Fibroblast of the conjunctiva (primary cell): ENCODE data around the gene AKAP17A.
"Not testable (repeated sequence)": the region's sequence is repeated elsewhere in the genome, so short reads cannot be mapped to it uniquely, and the experiment has no call there.

Source experiments
- DNase-seq: peaks from one replicate; pipeline ENCODE4 v3.0.0-alpha.2; 2010; ENCODE audit warnings: low read depth

The AKAP17A gene

DNA sequence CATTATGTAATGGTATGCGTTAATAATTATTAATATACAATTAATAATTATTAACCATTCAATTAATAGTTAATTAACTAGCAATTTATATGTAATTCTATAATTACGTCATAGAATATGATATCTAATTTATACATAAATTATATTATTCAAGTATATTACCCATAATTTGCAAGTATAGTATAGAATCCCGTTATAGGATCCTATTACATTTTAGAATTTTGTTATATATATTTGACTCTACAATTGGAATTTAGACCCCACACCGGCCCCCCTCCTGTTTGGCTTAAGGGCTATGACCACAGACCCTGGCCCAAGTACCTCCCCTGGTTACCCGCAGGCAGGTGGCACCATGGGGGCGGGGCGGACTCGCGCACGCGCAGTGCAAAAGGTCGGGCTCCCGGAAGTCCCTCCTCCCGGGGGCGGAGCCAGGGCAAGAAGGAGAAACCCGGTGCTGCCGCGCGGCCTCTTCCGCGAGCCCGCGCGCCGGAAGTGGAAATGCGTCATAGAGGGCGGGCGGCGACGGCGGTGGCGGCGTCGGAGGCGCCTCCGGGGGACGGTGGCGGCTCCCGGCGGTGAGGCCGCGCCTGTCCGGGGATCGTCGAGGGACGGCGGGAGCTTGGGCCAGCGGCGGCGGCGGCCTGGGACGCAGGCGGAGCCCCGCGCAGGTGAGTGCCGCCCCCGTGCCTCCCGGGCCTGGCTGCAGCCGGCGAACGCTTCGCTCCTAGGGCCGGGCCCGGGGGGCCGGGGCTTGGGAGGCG lies at the start of gene AKAP17A:
Gene AKAP17A, plus strand, starts transcription at position 503 of the 761 bp plus-strand sequence. CDS start 1,859 bp downstream, outside the sequence.
- peak; percentile 84 for DNase-seq

DNA sequence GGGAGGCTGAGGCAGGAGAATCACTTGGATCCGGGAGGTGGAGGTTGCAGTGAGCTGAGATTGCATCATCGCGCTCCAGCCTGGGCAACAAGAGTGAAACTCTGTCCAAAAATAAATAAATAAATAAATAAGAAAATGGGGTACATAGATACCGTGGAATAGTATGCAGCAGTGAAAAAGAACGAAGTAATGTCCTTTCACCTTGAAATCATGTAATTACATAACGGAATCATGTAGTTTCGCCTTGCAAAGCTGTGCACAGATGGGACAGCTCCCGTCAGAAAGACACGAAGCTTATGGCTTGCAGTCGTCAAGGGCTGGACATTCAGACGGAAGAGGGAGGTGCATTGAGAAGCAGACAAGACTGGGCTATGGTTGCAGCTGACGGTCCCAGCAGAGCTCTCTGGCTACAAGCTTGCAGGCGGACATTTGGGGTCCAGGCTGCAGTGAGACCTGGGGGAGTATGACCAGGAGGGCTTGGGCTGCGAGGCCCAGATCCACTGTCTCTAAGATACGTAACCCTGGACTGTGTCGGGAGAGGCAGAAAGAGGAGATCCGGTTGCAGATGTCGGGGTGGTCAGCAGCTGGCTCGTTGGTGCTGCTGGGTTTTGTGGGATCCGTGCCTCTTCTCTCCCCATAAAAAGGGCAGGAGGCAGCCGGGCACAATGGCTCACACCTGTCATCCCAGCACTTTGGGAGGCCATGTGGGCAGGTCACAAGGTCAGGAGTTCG lies 48.2 kb upstream of the AKAP17A start:
- DNase-seq = no peak

DNA sequence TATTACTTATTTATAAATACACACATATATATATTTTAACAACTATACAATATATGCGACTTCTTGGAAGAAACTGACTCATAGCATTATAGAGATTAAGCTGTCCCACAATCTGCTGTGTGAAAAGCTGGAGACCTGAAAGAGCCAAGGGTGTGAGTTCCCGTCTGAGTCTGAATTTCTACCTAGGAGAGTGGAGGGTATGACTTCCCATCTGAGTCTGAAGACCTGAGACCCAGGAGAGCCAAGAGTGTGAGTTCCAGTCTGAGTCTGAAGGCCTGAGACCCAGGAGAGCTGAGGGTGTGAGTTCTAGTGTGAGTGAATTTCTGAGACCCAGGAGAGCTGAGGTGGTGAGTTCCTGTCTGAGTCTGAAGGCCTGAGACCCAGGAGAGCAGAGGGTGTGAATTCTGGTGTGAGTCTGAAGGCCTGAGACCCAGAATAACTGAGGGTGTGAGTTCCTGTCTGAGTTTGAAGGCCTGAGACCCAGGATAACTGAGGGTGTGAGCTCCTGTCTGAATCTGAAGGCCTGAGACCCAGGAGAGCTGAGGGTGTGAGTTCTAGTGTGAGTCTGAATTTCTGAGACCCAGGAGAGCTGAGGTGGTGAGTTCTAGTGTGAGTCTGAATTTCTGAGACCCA lies 45.5 kb upstream of the AKAP17A start:
- no peak for DNase-seq

- DNase-seq = no peak
Observed at GRCh38 chrX:1546691-1547251, 44.6 kb upstream of the AKAP17A start.

DNA sequence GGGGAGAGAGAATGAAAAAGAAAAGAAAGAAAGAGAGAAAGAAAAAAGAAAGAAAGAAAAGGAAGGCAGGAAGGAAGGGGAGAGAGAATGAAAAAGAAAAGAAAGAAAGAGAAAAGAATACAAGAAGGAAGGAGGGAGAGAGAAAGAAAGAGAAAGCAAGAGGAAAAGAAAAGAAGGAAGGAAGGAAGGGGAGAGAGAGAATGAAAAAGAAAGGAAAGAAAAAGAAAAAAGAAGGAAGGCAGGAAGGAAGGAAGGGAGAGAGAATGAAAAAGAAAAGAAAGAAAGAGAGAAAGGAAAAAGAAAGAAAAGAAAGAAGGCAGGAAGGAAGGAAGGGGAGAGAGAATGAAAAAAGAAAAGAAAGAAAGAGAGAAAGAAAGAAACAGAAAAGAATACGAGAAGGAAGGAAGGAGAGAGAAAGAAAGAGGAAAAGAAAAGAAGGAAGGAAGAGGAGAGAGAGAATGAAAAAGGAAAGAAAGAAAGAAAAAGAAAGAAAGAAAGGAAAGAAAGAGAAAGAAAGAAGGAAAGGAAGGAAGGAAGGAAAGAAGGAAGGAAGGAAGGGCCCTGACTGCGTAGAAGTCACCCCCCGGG lies 39.4 kb upstream of the AKAP17A start:
- no peak for DNase-seq

DNA sequence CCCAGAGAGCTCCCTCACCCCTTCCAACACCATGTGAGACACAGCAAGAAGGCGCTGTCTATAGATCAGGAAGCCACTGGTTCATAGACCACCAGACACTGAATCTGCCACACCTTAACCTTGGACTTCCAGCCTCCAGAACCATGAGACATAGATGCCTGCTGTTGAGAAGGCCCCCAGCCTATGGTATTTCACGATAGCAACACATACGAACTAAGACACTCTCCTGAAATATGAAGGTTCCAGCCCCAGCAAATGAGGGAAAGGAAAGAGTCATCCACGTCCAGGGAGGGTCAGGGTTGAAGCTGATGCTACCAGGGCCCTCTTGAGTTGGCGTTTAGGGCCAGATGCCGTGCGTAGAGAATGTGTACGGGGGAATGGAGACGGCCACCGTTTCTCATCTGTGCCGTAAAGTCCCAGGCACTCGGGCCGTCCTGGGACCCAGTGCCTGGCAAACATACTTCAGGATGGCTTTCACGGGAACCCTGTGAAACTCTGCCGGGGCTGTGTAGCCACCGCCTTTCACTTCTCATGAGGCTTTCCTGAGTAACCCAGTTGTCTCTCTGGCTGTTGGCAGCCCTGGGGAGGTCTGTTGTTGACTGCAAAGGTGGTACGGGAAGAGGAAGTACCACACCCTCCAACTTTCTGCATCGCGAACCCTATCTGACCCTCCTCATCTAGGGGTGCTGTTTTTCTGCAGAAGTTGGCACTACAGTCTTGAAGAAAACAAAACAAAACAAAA lies 36.8 kb upstream of the AKAP17A start:
- DNase-seq = no peak

GRCh38 chrX:1555370-1555769 lies 36.0 kb upstream of the AKAP17A start:
- no peak for DNase-seq

- DNase-seq = not testable (repeated sequence)
Observed at GRCh38 chrX:1557442-1557841, 34.0 kb upstream of the AKAP17A start.

GRCh38 chrX:1558761-1559468 lies 32.5 kb upstream of the AKAP17A start:
- no peak for DNase-seq

GRCh38 chrX:1561164-1561563 lies 30.2 kb upstream of the AKAP17A start:
- no peak for DNase-seq

DNA sequence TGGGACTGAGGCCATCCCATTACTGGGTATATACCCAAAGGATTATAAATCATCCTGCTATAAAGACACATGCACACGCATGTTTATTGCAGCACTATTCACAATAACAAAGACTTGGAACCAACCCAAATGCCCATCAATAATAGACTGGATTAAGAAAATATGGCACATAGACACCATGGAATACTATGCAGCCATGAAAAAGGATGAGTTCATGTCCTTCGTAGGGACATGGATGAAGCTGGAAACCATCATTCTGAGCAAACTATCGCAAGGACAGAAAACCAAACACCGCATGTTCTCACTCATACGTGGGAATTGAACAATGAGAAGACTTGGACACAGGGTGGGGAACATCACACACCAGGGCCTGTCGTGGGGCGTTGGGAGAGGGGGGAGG lies 27.3 kb upstream of the AKAP17A start:
- DNase-seq = not testable (repeated sequence)

DNA sequence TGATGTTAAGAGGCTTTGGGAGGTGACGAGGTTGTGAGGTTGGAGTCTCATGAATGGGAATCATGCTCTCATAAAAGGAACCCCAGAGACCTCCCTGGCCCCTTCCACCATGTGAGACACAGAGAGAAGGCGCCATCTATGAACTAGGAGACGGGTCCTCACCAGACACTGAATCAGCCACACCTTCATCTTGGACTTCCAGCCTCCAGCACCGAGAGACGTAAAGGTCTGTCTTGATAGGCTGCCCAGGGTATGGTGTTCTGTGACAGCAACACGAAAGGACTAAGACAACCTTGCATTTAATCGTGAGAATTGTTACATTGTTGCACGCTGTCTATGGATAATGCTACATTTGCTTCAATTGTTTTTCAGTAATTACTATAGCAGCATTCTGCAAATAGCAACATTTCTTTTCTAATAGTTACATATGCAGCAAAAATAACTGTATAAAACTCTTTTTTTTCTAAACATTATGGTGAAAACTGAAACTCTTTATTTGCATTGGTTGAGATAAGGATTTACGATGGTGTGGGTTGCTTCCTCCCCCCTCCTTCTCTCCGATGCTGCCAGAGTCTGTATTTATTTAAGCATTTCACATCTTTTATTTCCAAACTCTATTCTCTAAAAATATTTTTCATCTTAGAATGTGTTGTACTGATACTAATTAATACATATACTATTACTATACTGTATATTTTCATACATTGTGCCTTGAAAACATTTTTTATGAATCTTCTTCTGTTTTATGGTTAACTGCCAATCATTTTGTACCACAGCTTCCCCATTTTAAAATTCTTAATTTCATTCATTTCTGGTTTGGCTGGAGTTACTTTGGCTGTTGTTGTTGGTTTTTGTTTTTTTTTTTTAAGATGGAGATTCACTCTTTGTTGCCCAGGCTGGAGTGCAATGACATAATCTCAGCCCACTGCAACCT lies 26.4 kb upstream of the AKAP17A start:
- DNase-seq = no peak

DNA sequence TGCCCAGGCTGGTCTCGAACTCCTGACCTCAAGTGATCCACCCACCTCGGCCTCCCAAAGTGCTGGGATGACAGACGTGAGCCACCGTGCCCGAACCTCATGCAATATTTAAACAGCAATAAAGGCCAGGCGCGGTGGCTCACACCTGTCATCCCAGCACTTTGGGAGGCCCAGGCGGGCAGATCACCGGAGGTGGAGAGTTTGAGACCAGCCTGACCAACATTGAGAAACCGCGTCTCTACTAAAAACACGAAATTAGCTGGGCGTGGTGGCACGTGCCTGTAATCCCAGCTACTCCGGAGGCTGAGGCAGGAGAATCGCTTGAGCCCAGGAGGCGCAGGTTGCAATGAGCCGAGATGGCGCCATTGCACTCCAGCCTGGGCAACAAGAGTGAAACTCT lies 17.2 kb upstream of the AKAP17A start:
- not testable (repeated sequence) for DNase-seq

DNA sequence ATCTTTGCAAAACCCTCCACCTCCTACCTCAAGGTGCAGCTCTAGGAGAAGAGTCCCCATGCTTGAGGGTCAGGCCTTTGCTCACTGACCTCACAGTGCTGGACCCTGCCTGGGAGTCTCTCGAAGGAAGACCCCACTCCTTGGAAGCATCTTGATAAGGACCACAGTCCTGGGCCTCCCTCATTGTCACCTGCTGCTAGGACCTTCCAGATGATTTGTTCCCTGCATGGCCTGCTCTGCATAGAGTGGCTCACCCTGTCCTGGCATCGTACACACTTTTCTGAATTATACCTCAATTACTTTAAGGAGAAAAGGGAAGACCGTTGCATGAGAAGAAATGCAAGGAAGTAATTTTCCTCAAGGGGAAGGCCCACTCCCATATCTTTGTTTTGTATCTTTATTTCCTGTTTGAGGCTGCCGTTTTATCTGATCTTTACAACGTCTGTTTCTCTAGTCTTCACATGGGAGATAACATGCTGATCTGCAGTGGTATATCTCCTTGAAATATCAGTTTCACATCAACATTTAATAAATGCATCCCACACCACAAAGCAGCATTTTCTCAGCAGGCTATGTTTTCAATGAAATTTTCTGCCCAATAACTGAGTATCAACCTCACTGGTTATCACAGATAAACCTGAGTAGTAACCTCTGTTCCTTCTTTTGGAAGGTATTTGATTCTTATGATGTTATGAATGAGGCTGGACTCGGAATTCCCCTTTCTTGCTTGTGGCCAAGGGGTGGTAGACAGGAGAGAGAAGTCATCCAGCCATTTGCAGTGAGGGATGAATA lies 15.0 kb upstream of the AKAP17A start:
- DNase-seq = no peak

DNA sequence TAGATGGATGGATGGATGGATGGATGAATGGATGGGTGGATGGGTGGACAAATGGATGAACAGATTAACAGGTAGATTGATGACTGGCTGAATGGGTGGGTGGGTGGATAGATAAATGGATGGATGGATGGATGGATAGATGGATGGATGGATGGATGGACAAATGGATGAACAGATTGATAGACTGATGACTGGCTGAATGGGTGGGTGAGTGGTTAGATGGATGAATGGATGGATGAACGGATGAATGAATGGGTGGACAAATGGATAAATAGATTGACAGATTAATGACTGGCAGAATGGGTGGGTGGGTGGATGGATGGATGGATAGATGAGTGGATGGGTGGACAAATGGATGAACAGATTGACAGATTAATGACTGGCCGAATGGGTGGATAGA lies 13.6 kb upstream of the AKAP17A start:
- DNase-seq = no peak

DNA sequence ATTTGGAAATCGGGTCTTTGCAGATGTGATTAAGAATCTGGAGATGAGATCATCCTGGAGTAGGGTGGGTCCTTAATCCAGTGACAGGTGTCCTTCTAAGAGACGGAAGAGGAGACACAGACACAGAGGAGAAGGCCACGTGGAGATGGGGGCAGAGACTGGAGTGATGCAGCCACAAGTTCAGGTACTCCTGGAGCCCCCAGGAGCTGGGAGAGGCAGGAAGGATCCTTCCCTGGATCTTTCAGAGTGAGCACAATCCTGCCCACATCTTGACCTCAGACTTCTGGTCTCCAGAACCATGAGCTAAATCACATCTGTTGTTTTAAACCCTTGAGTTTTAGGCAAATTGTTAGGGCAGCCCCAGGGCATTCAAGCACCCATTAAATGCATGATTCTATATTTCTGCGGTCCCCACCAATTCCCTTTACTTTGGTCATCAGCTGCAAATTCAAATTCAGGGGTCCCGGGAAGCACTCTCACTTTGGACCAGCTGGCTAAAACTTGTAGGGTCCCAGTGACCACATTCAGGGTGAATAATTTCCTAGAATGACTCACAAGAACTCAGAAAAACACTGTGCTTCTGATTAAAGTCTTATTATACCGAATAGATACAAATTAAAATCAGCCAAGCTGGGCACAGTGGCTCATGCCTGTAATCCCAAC lies 12.8 kb upstream of the AKAP17A start:
- DNase-seq = no peak

- no peak for DNase-seq
Observed at GRCh38 chrX:1581132-1581531, 10.3 kb upstream of the AKAP17A start.

DNA sequence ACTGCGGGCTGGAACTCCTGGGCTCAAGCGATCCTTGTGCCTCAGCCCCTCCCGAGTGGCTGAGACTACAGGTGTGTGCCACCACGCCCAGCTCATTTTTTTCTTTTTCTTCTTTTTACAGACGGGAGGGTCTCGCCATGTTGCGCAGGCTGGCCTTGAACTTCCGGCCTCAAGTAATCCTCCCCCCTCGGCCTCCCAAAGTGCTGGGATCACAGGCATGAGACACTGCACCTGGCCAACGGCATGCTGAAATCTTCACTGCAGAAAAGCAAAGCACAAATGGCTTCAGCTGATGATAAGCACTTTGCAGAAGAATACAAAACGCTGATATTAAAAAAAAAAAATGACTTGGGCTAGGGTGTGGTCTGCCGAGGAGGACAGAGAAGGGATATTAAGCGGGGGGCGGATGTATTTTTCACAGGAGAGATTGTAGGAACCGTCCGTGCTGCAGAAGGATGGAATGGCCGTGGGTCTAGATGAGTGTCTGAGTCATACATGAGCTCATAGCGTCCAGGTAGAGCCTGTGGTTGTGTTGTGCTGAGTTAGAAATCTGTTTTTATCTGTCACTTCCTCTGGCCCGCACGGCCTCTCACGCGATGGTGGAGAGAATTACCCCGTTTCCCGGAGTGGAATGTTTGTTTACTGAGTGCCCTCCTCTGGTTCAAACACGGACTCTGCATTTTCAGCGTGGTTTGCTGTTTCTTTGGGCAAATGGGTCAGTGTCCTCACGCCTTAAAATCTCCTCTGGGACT lies 8.5 kb upstream of the AKAP17A start:
- DNase-seq = no peak
